ENCODE results near the gene ETFRF1.

Gene ETFRF1

DNA sequence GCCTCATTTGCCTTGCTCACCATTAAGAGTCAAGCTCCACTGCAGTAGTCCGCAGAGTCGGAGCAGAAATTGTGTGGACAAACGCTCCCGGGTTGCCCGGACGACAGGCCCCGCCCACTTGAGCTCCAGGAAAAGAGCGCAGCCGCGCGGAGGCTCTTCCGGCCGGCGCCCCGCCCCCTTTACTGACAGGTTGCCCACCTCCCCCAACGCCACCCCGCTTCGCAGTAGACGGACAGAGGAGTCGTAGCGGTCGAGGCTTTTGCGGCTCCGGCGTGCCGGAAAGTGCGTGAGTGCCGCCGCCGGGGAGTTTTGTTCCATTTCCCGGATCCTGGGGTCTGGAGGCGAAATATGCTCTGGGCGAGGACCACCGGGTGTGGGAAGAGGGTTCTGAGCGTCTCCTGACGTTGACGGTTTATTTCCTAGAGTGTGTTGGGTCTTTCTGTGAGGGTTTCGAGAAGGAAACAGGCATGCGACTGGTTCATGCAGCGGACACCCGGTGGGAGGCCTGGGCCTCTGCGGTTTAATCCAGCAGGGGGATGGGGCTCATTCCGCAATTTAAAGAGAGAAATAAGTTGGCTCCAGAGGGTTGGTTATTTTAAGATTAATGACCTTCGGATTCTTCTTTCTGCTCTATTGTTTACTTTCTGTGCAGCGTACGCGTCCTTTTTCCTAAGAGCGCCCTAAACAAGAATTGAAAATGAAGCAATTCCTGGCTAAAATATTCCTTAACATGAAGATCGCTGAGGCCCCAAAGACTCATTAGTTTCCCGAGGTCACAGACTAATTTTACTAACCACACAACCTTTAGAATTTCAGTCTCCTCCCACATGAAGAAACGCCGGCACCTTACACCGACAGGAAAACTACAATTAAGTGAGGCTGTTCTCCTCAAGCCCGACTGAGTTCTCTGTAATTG, at the start of gene ETFRF1, which contains the start of gene DNAI7:
Gene ETFRF1, plus strand, starts transcription at position 182 of the 916 bp plus-strand sequence. CDS start 8,720 bp downstream, outside the sequence.
Gene DNAI7, minus strand, starts transcription at position 105 of the 916 bp plus-strand sequence. Its CDS starts 82 bp downstream, at position 23.
- Histone ChIP-seq H4K20me1 (ENCODE audit: insufficient read depth, low read length) (no peaks in the 10 kb centered on the region), H3K9ac (ENCODE audit: low read length) (peak within 1 kb of the TSS; percentile 67), H3K27me3 (ENCODE audit: insufficient read depth, low read length) (no peaks in the 10 kb centered on the region), H3K9me2 (ENCODE audit: low read depth, low read length) (no peaks in the 10 kb centered on the region), H3K4me1 (ENCODE audit: insufficient read depth, low read length, severe bottlenecking) (peaks cover 14% of the 10 kb centered on the region), H3K27ac (ENCODE audit: low read depth, low read length, poor library complexity, severe bottlenecking) (no peak within 1 kb of the TSS), H3K4me3 (ENCODE audit: low read depth, low read length, poor library complexity, severe bottlenecking) (peak within 1 kb of the TSS; percentile 72), H3K4me2 (ENCODE audit: low read length) (peak within 1 kb of the TSS; percentile 93), H3K9me3 (ENCODE audit: low read length) (no peaks in the 10 kb centered on the region), H2AFZ (ENCODE audit: low read length) (no peak within 1 kb of the TSS; the same call in 1 of the 2 replicates), H3K79me2 (ENCODE audit: insufficient read depth, low read length) (no peaks in the 10 kb centered on the region), H3K36me3 (ENCODE audit: insufficient read depth, low read length) (no peaks in the 10 kb centered on the region), H3F3A (ENCODE audit: insufficient read depth, low read length) (no peaks in the 10 kb centered on the region)
- TF ChIP-seq, protein P1, sequence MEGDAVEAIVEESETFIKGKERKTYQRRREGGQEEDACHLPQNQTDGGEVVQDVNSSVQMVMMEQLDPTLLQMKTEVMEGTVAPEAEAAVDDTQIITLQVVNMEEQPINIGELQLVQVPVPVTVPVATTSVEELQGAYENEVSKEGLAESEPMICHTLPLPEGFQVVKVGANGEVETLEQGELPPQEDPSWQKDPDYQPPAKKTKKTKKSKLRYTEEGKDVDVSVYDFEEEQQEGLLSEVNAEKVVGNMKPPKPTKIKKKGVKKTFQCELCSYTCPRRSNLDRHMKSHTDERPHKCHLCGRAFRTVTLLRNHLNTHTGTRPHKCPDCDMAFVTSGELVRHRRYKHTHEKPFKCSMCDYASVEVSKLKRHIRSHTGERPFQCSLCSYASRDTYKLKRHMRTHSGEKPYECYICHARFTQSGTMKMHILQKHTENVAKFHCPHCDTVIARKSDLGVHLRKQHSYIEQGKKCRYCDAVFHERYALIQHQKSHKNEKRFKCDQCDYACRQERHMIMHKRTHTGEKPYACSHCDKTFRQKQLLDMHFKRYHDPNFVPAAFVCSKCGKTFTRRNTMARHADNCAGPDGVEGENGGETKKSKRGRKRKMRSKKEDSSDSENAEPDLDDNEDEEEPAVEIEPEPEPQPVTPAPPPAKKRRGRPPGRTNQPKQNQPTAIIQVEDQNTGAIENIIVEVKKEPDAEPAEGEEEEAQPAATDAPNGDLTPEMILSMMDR (IDR thresholded peaks at IDR 0.05; ENCODE audit: low read length), result 0 out of 2 replicates have a peak, but pooled peaks have one; percentile 4
- TF ChIP-seq EZH2 (IDR thresholded peaks at IDR 0.05; ENCODE audit: borderline replicate concordance, low read length), result no peak

DNA sequence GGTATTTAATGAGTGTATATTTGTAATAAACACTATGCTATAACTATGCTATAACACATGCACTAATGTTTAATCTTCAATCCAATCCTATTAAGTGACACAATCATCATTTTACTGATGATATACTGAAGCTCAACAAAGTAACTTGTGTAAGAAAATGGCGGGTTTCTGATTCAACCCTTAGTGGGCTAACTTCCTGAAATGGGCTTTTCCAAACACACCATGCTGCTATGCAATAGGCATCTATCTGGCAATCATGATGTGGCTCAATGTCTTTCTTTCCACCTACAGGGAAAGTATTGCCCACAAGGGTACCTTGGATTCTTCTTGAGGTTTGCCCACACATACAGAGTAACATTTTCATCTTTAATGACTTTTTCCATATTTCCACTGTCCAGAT, 48.4 kb upstream of the ETFRF1 start:
- H4K20me1 ChIP-seq (ENCODE audit: insufficient read depth, low read length), result no peaks in the 10 kb centered on the region
- no peaks in the 10 kb centered on the region for H3K79me2 ChIP-seq (ENCODE audit: insufficient read depth, low read length)
- no peak overlapping the region for H3K4me3 ChIP-seq (ENCODE audit: low read depth, low read length, poor library complexity, severe bottlenecking)
- no peak overlapping the region for H2AFZ ChIP-seq (ENCODE audit: low read length)
- H3K9me2 ChIP-seq (ENCODE audit: low read depth, low read length), result no peaks in the 10 kb centered on the region
- no peaks in the 10 kb centered on the region for H3K27me3 ChIP-seq (ENCODE audit: insufficient read depth, low read length)
- H3K4me2 ChIP-seq (ENCODE audit: low read length), result no peak overlapping the region
- H3K36me3 ChIP-seq (ENCODE audit: insufficient read depth, low read length), result no peaks in the 10 kb centered on the region
- TF ChIP-seq, protein P1 (IDR thresholded peaks at IDR 0.05; ENCODE audit: low read length), result no peak
- no peaks in the 10 kb centered on the region for H3K4me1 ChIP-seq (ENCODE audit: insufficient read depth, low read length, severe bottlenecking)
- no peaks in the 10 kb centered on the region for H3F3A ChIP-seq (ENCODE audit: insufficient read depth, low read length)
- no peaks in the 10 kb centered on the region for H3K9me3 ChIP-seq (ENCODE audit: low read length)
- no peak overlapping the region for H3K27ac ChIP-seq (ENCODE audit: low read depth, low read length, poor library complexity, severe bottlenecking)
- H3K9ac ChIP-seq (ENCODE audit: low read length), result no peak overlapping the region

DNA sequence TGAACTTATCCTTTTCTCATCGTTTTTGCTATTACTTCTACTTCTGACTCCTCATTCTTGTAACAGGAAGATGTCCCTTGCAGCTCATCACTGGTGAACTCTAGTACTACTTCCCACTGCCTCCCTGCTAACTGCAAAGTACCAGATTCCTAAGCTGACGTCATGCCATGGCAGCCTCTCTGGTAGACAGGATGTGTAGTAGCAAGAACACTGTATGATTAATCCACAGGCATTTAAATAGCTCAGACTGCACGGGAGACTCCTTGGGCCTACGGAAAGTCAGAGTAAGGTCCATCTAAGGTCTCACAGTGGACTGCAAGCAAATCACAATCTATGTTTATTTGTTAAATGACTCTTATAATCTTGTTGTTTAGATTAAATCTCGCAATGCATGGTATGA, 43.6 kb upstream of the ETFRF1 start:
- no peak overlapping the region for H3K9ac ChIP-seq (ENCODE audit: low read length)
- H3K9me3 ChIP-seq (ENCODE audit: low read length), result no peaks in the 10 kb centered on the region
- no peak overlapping the region for H3K4me3 ChIP-seq (ENCODE audit: low read depth, low read length, poor library complexity, severe bottlenecking)
- no peaks in the 10 kb centered on the region for H4K20me1 ChIP-seq (ENCODE audit: insufficient read depth, low read length)
- H3K9me2 ChIP-seq (ENCODE audit: low read depth, low read length), result no peaks in the 10 kb centered on the region
- TF ChIP-seq, protein P1 (IDR thresholded peaks at IDR 0.05; ENCODE audit: low read length), result no peak
- TF ChIP-seq EZH2 (IDR thresholded peaks at IDR 0.05; ENCODE audit: borderline replicate concordance, low read length), result no peak
- no peak overlapping the region for H3K4me2 ChIP-seq (ENCODE audit: low read length)
- no peaks in the 10 kb centered on the region for H3K36me3 ChIP-seq (ENCODE audit: insufficient read depth, low read length)
- no peaks in the 10 kb centered on the region for H3F3A ChIP-seq (ENCODE audit: insufficient read depth, low read length)
- peaks cover 8% of the 10 kb centered on the region for H3K4me1 ChIP-seq (ENCODE audit: insufficient read depth, low read length, severe bottlenecking)
- H3K27me3 ChIP-seq (ENCODE audit: insufficient read depth, low read length), result no peaks in the 10 kb centered on the region
- H3K79me2 ChIP-seq (ENCODE audit: insufficient read depth, low read length), result no peaks in the 10 kb centered on the region
- no peak overlapping the region for H2AFZ ChIP-seq (ENCODE audit: low read length)
- H3K27ac ChIP-seq (ENCODE audit: low read depth, low read length, poor library complexity, severe bottlenecking), result no peak overlapping the region
